NB4 (cell line): Measurements from ENCODE around the gene CTNNA2.

Experiments
- DNase-seq: peaks from one replicate; pipeline ENCODE4 v3.0.0; 2010; ENCODE audit warnings: low read depth
- H3K4me3 ChIP-seq: one replicate; pipeline ENCODE4 v1.5.1; 2011; ENCODE audit warnings: mild to moderate bottlenecking, low read depth, low read length, moderate library complexity
- MAX ChIP-seq: IDR thresholded peaks from 2 replicates; pipeline ENCODE4 v1.6.1; 2011; ENCODE audit warnings: low read depth, low read length
- MYC ChIP-seq: IDR thresholded peaks from 2 replicates; pipeline ENCODE4 v1.6.1; 2011; ENCODE audit warnings: low read depth, low read length
- POLR2A ChIP-seq: IDR thresholded peaks from 2 replicates; pipeline ENCODE4 v1.6.1; 2011; ENCODE audit warnings: mild to moderate bottlenecking; ENCODE audit not compliant: insufficient read length; ENCODE audit errors: extremely low read depth
- TF ChIP-seq, protein P1 (sequence below): IDR thresholded peaks from one replicate; pipeline ENCODE4 v1.5.1; 2012; ENCODE audit warnings: low read depth, low read length

CTNNA2 gene

DNA sequence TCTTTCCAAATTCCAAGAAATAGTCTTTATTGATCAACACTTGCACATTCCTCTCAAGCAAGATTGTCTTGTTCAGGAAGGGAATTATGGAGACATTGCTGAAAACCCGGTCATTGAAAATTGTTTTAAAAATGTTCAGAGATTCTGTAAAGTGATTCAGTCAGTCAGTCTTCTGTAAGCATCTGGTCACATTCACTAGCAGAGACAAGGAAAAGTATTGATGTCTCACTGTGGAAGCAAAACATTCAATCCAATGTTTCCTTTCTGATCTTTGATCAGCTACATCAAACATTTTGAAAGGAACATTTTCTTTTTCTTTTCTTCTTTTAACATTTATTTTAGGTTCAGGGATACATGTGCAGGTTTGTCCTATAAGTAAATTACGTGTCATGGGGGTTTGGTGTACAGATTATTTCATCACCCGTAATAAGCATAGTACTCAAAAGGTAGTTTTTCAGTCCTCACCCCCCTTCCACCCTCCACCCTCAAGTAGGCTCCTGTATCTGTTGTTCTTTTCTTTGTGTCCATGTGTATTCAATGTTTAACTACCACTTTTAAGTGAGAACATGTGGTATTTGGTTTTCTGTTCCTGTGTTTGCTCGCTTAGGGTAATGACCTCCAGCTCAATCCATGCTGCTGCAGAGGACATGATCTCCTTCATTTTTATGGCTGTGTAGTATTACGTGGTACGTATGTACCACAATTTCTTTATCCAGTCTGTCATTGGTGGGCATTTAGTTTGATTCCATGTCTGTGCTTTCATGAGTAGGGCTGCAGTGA, 61.2 kb downstream of the CTNNA2 start:
- TF ChIP-seq MAX (no peak), POLR2A (no peak), MYC (no peak)
- TF ChIP-seq, protein P1, sequence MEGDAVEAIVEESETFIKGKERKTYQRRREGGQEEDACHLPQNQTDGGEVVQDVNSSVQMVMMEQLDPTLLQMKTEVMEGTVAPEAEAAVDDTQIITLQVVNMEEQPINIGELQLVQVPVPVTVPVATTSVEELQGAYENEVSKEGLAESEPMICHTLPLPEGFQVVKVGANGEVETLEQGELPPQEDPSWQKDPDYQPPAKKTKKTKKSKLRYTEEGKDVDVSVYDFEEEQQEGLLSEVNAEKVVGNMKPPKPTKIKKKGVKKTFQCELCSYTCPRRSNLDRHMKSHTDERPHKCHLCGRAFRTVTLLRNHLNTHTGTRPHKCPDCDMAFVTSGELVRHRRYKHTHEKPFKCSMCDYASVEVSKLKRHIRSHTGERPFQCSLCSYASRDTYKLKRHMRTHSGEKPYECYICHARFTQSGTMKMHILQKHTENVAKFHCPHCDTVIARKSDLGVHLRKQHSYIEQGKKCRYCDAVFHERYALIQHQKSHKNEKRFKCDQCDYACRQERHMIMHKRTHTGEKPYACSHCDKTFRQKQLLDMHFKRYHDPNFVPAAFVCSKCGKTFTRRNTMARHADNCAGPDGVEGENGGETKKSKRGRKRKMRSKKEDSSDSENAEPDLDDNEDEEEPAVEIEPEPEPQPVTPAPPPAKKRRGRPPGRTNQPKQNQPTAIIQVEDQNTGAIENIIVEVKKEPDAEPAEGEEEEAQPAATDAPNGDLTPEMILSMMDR = no peak
- H3K4me3 ChIP-seq = no peak overlapping the region
- no peak for DNase-seq

DNA sequence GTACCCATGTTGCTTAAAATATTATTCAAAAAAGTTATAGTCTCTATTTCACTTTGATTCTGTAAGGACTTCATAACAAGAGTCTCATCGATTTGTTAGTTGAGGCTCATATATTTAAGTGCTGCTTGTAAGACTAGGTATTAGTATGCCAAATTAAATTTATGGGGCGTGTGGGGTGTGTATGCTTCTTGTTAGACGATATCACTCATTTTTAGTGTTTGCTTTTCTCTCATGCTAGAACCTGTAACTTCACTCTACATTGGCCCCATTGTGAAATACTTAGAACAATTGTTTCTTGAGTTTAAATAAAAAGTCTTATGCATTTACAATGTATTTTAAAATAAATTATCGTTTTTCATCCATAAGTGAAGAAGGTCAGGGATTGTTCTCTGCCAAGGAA, 63.6 kb downstream of the CTNNA2 start:
- DNase-seq = no peak
- TF ChIP-seq MYC (no peak), MAX (no peak), POLR2A (no peak)
- TF ChIP-seq, protein P1 = no peak
- H3K4me3 ChIP-seq = no peak overlapping the region

- no peak for TF ChIP-seq MYC
- TF ChIP-seq POLR2A = no peak
- TF ChIP-seq MAX = no peak
- no peak overlapping the region for H3K4me3 ChIP-seq
- no peak for DNase-seq
Observed at GRCh38 chr2:79578952-79579351, 66.1 kb downstream of the CTNNA2 start.

DNA sequence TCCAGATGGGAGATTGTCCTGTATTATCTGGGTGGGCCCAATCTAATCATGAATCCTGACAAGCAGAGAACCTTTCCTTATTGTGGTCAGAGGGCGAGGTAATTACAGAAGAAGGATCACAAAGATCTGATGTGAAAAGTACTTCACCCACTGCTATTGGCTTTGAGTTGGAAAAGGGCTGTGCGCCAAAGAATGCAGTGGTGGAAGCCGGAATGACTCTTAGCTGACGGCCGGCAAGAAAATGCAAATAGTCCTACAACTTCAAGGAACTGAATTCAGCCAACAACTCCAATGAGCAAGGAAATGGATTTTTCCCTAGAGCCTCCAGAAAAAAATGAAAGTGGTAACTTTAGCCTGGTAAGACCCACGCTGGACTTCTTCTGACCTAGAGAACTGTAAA, 67.3 kb downstream of the CTNNA2 start:
- TF ChIP-seq POLR2A = no peak
- TF ChIP-seq, protein P1 = no peak
- TF ChIP-seq MYC = no peak
- no peak for TF ChIP-seq MAX
- DNase-seq = no peak
- no peak overlapping the region for H3K4me3 ChIP-seq

DNA sequence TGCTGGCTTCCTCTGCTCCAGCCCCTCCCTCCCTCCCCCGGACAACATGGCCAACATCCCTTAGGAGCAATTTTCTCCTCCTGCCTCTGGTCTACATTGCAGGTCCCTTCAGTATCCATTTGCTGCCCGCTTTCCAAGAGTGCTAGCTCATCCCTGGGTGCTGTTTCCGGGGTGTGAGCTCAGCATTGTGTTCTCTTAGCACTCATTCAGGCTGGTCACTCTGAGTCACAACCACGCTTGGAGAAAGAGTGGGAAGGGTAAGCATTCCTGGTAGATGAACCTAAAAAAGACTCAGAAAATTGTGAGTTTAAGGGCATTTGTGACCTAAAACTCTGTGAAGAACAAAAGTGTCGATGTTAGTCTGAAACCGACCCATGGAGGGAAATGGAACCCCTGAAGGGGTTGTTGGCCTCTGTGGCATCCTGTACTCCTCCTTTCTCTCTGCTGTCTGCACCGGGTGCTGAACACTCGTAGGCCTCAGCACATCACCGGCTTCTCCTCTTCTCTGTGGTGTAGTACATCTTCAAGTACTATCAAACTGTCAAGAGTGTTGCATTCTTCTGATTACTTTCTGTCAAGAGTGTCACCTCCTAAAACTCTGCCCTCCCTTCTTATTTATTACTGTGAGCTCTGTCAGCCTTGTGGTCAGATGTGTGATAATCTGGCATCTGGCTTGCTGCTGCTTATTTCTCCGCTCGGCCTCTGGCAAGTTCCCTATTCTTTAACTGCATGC, 73.0 kb downstream of the CTNNA2 start:
- H3K4me3 ChIP-seq = no peak overlapping the region
- no peak for DNase-seq
- TF ChIP-seq, protein P1 = no peak
- TF ChIP-seq MYC (no peak), POLR2A (no peak), MAX (no peak)

DNA sequence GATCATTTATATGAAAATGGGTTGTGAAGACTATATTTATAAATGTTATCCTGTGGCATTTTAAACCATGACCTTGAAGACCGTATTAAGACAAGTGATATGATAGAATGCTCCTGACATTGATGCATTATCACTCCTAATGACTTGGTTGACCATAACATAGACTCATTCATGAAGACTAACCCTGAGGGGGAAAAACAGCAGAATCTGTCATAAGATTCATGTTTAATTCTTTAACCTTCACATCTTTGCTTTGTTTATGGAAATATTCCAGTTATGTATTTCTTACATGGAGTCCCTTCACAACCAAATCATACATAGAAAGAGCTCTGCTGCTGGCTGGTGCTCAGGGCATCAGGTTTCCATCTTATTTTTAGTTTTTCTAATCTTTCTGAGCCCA, 78.4 kb downstream of the CTNNA2 start:
- no peak overlapping the region for H3K4me3 ChIP-seq
- no peak for TF ChIP-seq MYC
- TF ChIP-seq POLR2A = no peak
- no peak for TF ChIP-seq MAX
- TF ChIP-seq, protein P1 = no peak
- no peak for DNase-seq
